Superior temporal gyrus (tissue), 1 donor: ENCODE measurements around the gene ADARB2.
A peak's percentile ranks its signal among the peaks of the same experiment; 100 is the strongest.
"Not testable (repeated sequence)": the region's sequence is repeated elsewhere in the genome, so short reads cannot be mapped to it uniquely, and the experiment has no call there.

Experiments
- DNase-seq: peaks from one replicate; pipeline ENCODE4 v3.0.0-alpha.2; 2016; ENCODE audit errors: extremely low spot score

ADARB2 gene

GRCh38 chr10:1434912-1435692 is 302.2 kb downstream of the ADARB2 start:
- no peak for DNase-seq

GRCh38 chr10:1434202-1434601 is 303.1 kb downstream of the ADARB2 start:
- DNase-seq: no peak

GRCh38 chr10:1432161-1432560 is 305.2 kb downstream of the ADARB2 start:
- DNase-seq: no peak

- DNase-seq: no peak
Observed at GRCh38 chr10:1431229-1431628, 306.1 kb downstream of the ADARB2 start.

GRCh38 chr10:1427521-1428186 is 309.7 kb downstream of the ADARB2 start:
- not testable (repeated sequence) for DNase-seq

GRCh38 chr10:1426786-1427185 is 310.5 kb downstream of the ADARB2 start:
- DNase-seq: no peak

GRCh38 chr10:1425879-1426278 is 311.4 kb downstream of the ADARB2 start:
- DNase-seq: no peak

- no peak for DNase-seq
Observed at GRCh38 chr10:1424648-1425047, 312.7 kb downstream of the ADARB2 start.

GRCh38 chr10:1423676-1424253 is 313.6 kb downstream of the ADARB2 start:
- no peak for DNase-seq

- no peak for DNase-seq
Observed at GRCh38 chr10:1422275-1422674, 315.1 kb downstream of the ADARB2 start.

- peak; percentile 75 for DNase-seq
Observed at GRCh38 chr10:1420661-1421362, 316.5 kb downstream of the ADARB2 start.

- no peak for DNase-seq
Observed at GRCh38 chr10:1419796-1420610, 317.3 kb downstream of the ADARB2 start.

- no peak for DNase-seq
Observed at GRCh38 chr10:1418031-1418550, 319.2 kb downstream of the ADARB2 start.

GRCh38 chr10:1417574-1417973 is 319.8 kb downstream of the ADARB2 start:
- no peak for DNase-seq

GRCh38 chr10:1416456-1417037 is 320.8 kb downstream of the ADARB2 start:
- DNase-seq: no peak

- no peak for DNase-seq
Observed at GRCh38 chr10:1414893-1415292, 322.4 kb downstream of the ADARB2 start.

GRCh38 chr10:1414346-1414745 is 323.0 kb downstream of the ADARB2 start:
- not testable (repeated sequence) for DNase-seq

- no peak for DNase-seq
Observed at GRCh38 chr10:1413823-1414222, 323.5 kb downstream of the ADARB2 start.

- DNase-seq: no peak
Observed at GRCh38 chr10:1413256-1413655, 324.1 kb downstream of the ADARB2 start.

GRCh38 chr10:1412531-1413189 is 324.7 kb downstream of the ADARB2 start:
- no peak for DNase-seq
